ENCODE results near the gene SNX8.
"Not testable (repeated sequence)": the region's sequence is repeated elsewhere in the genome, so short reads cannot be mapped to it uniquely, and the experiment has no call there.

DNA sequence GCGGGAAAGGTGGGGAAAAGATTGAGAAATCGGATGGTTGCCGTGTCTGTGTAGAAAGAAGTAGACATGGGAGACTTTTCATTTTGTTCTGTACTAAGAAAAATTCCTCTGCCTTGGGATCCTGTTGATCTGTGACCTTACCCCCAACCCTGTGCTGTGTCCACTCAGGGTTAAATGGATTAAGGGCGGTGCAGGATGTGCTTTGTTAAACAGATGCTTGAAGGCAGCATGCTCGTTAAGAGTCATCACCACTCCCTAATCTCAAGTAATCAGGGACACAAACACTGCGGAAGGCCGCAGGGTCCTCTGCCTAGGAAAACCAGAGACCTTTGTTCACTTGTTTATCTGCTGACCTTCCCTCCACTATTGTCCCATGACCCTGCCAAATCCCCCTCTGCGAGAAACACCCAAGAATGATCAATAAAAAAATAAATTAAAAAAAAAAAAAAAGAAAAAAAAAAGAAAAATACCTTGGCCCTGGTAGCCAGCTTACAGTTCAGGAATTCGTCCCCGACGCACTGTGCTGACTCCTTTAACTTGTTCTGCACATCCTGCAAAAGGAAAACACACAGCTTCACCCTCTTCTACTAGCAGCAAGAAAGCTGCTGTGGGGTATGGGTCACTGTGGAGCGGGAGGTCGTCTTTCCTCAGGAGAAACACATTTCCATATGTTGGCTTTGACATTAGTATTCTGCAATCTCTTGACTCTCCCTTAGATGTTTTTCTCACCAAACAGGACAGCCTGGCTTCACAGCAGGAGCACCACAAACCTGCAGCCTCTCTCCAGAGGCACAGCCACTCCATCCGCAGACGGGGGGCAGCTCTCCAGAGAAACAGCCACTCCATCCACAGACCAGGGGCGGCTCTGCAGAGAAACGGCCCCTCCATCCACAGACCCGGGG lies 44.9 kb downstream of the SNX8 start:
- TF ChIP-seq, protein P1, sequence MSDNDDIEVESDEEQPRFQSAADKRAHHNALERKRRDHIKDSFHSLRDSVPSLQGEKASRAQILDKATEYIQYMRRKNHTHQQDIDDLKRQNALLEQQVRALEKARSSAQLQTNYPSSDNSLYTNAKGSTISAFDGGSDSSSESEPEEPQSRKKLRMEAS (IDR thresholded peaks at IDR 0.05; ENCODE audit: insufficient read depth, insufficient read length), result not testable (repeated sequence)
- TF ChIP-seq, protein P2, sequence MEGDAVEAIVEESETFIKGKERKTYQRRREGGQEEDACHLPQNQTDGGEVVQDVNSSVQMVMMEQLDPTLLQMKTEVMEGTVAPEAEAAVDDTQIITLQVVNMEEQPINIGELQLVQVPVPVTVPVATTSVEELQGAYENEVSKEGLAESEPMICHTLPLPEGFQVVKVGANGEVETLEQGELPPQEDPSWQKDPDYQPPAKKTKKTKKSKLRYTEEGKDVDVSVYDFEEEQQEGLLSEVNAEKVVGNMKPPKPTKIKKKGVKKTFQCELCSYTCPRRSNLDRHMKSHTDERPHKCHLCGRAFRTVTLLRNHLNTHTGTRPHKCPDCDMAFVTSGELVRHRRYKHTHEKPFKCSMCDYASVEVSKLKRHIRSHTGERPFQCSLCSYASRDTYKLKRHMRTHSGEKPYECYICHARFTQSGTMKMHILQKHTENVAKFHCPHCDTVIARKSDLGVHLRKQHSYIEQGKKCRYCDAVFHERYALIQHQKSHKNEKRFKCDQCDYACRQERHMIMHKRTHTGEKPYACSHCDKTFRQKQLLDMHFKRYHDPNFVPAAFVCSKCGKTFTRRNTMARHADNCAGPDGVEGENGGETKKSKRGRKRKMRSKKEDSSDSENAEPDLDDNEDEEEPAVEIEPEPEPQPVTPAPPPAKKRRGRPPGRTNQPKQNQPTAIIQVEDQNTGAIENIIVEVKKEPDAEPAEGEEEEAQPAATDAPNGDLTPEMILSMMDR (IDR thresholded peaks at IDR 0.05; ENCODE audit: extremely low read depth in 1 of 2, insufficient read depth in 1 of 2, low read depth in 1 of 2, low read length in 2 of 2), result not testable (repeated sequence)
- not testable (repeated sequence) for TF ChIP-seq POLR2A (IDR thresholded peaks at IDR 0.05; ENCODE audit: low read depth, low read length); JUN (IDR thresholded peaks at IDR 0.05; ENCODE audit: borderline replicate concordance, insufficient read depth, insufficient read length, low read depth); FOS (IDR thresholded peaks at IDR 0.05; ENCODE audit: borderline replicate concordance, insufficient read depth, low read length); EZH2 (IDR thresholded peaks at IDR 0.05; ENCODE audit: borderline replicate concordance, low read depth, low read length, severe bottlenecking); MYC (IDR thresholded peaks at IDR 0.05; ENCODE audit: low read depth, low read length); POLR2AphosphoS5 (IDR thresholded peaks at IDR 0.05; ENCODE audit: insufficient read depth, low read depth, low read length); GATA2 (IDR thresholded peaks at IDR 0.05; ENCODE audit: insufficient read depth, insufficient read length, low read depth, low read length)

All from endothelial cell of umbilical vein (primary cell).